IMR-90 (cell line): ENCODE measurements around the gene RGL1. TPM values are rescaled to one million over a fixed set of nuclear protein-coding genes. Genes with fewer than 3 reads are reported as not detected.

Experiments
- ATAC-seq: fragments of 200-7000 bp; cut with Tn5 transposase; 2 replicates; pipeline ENCODE4 v1.9.1; 2020; ENCODE audit warnings: low read depth, mild to moderate bottlenecking, moderate library complexity
- BruUV-seq: library from RNA; stranded (reverse); fragments of 400-500 nt; replicated peaks from 2 replicates; lab custom pipeline; 2021; lab: Mats Ljungman, UMichigan
- CTCF ChIA-PET: fragments of 300-600 bp; formaldehyde crosslinking; extraction: SDS; loops from one replicate; lab custom pipeline; 2021; ENCODE audit warnings: antibody characterized with exemption; lab: Yijun Ruan, JAX
- POLR2A ChIA-PET: fragments of 300-600 bp; sonication (Branson Sonifier 250); formaldehyde crosslinking; loops from one replicate; lab custom pipeline; 2022; ENCODE audit warnings: antibody characterized with exemption; ENCODE audit not compliant: unreplicated experiment; lab: Charles Lee
- DNase-seq: peaks from one replicate; pipeline ENCODE4 v3.0.0; 2013
- H2AFZ ChIP-seq: replicated peaks from 2 replicates; pipeline ENCODE3; 2013; ENCODE audit warnings: low read length, mild to moderate bottlenecking; ENCODE audit not compliant: poor library complexity
- H2AK5ac ChIP-seq: 2 replicates; pipeline ENCODE4 v1.6.1; 2013; ENCODE audit warnings: low read depth, low read length, inconsistent platforms
- H2AK9ac ChIP-seq: replicated peaks from 2 replicates; pipeline ENCODE3; 2013; ENCODE audit warnings: mild to moderate bottlenecking, low read depth, low read length, moderate library complexity; ENCODE audit not compliant: poor library complexity
- H2BK120ac ChIP-seq: 2 replicates; pipeline ENCODE4 v1.6.1; 2013; ENCODE audit warnings: low read depth, low read length, inconsistent platforms
- H2BK15ac ChIP-seq: 3 replicates; pipeline ENCODE4 v1.6.1; 2013; ENCODE audit warnings: low read depth, low read length, inconsistent platforms
- H2BK20ac ChIP-seq: 2 replicates; pipeline ENCODE4 v1.6.1; 2013; ENCODE audit warnings: low read depth, mild to moderate bottlenecking, inconsistent platforms, low read length, moderate library complexity
- H2BK5ac ChIP-seq: 2 replicates; pipeline ENCODE4 v1.6.1; 2013; ENCODE audit warnings: mild to moderate bottlenecking, low read depth, low read length, inconsistent platforms; ENCODE audit not compliant: poor library complexity, severe bottlenecking
- H3K14ac ChIP-seq: replicated peaks from 2 replicates; pipeline ENCODE4 v1.6.1; 2013; ENCODE audit warnings: low read depth, low read length, inconsistent platforms
- H3K18ac ChIP-seq: 2 replicates; pipeline ENCODE4 v1.6.1; 2013; ENCODE audit warnings: low read depth, low read length, control low read depth
- H3K23ac ChIP-seq: 2 replicates; pipeline ENCODE4 v1.6.1; 2013; ENCODE audit warnings: low read depth, low read length, inconsistent platforms
- H3K27ac ChIP-seq: 2 replicates; pipeline ENCODE4 v1.5.1; 2013; ENCODE audit warnings: mild to moderate bottlenecking, control low read depth, low read length; ENCODE audit not compliant: insufficient read depth
- H3K27me3 ChIP-seq: 2 replicates; pipeline ENCODE4 v1.6.1; 2013; ENCODE audit warnings: low read length; ENCODE audit not compliant: control insufficient read depth, insufficient read depth
- H3K36me3 ChIP-seq: 2 replicates; pipeline ENCODE4 v1.6.1; 2013; ENCODE audit warnings: low read length, mixed read lengths; ENCODE audit not compliant: control insufficient read depth, insufficient read depth
- H3K4ac ChIP-seq: 2 replicates; pipeline ENCODE4 v1.6.1; 2013; ENCODE audit warnings: low read depth, low read length, inconsistent platforms
- H3K4me1 ChIP-seq: 2 replicates; pipeline ENCODE4 v1.6.1; 2013; ENCODE audit warnings: low read length, mixed read lengths; ENCODE audit not compliant: control insufficient read depth, insufficient read depth
- H3K4me2 ChIP-seq: 2 replicates; pipeline ENCODE4 v1.6.1; 2013; ENCODE audit warnings: low read depth, mild to moderate bottlenecking, control low read depth, low read length, moderate library complexity
- H3K4me3 ChIP-seq: 2 replicates; pipeline ENCODE4 v1.5.1; 2013; ENCODE audit warnings: low read depth, mild to moderate bottlenecking, control low read depth, low read length, moderate library complexity; ENCODE audit not compliant: insufficient read depth
- H3K56ac ChIP-seq: 2 replicates; pipeline ENCODE4 v1.6.1; 2013; ENCODE audit warnings: low read length, inconsistent platforms; ENCODE audit not compliant: insufficient read depth; ENCODE audit errors: extremely low read depth
- H3K79me1 ChIP-seq, 2 experiments: 2 replicates each; pipeline ENCODE4 v1.6.1; 2013; ENCODE audit warnings: low read length in 2 of 2, inconsistent platforms in 1 of 2, low read depth in 1 of 2
- H3K9ac ChIP-seq: 2 replicates; pipeline ENCODE4 v1.6.1; 2013; ENCODE audit warnings: low read depth, low read length, control low read depth
- H3K9me1 ChIP-seq: 2 replicates; pipeline ENCODE4 v1.6.1; 2013; ENCODE audit warnings: low read length, inconsistent platforms; ENCODE audit not compliant: insufficient read depth
- H3K9me3 ChIP-seq: 2 replicates; pipeline ENCODE4 v1.6.1; 2013; ENCODE audit warnings: low read length; ENCODE audit not compliant: control insufficient read depth, insufficient read depth
- H4K20me1 ChIP-seq: 2 replicates; pipeline ENCODE4 v1.6.1; 2013; ENCODE audit warnings: low read length, inconsistent platforms; ENCODE audit not compliant: insufficient read depth
- H4K5ac ChIP-seq: 2 replicates; pipeline ENCODE4 v1.6.1; 2013; ENCODE audit warnings: mild to moderate bottlenecking, low read depth, low read length, control low read depth
- H4K8ac ChIP-seq, 2 experiments: 2 replicates each; pipeline ENCODE4 v1.6.1; 2013; ENCODE audit warnings: low read depth in 2 of 2, low read length in 2 of 2, control low read depth in 1 of 2, inconsistent platforms in 1 of 2
- H4K91ac ChIP-seq: 2 replicates; pipeline ENCODE4 v1.6.1; 2013; ENCODE audit warnings: low read depth, low read length, inconsistent platforms; ENCODE audit not compliant: insufficient read depth
- FOS ChIP-seq: fragments of 150-350 bp; IDR thresholded peaks from 2 replicates; pipeline ENCODE4 v1.6.1; 2016; ENCODE audit warnings: low read depth, low read length
- MAFK ChIP-seq: IDR thresholded peaks from 2 replicates; pipeline ENCODE4 v1.6.1; 2012; ENCODE audit warnings: low read depth, low read length, improper control_type of control experiment
- WGBS, 2 experiments: methylation state at CpG; one replicate each; pipeline versions ENCODE4 v1.1.5 to v1.1.7; 2013; ENCODE audit warnings: missing lambda C conversion rate in 2 of 2; ENCODE audit not compliant: insufficient read length in 1 of 2; ENCODE audit errors: extremely low coverage in 2 of 2; 5-methylcytosine and 5-hydroxymethylcytosine counted together
- dilution Hi-C: fragments of 300-500 bp; cut with HindIII; formaldehyde crosslinking; loops from one replicate; pipeline ENCODE4 v1.14.3; 2018; ENCODE audit warnings: low sequenced_read_pairs; ENCODE audit not compliant: unreplicated experiment
- in situ Hi-C: fragments of 300-500 bp; cut with MboI; formaldehyde crosslinking; loops from 3 replicates; pipeline ENCODE4 v1.14.3; 2019; ENCODE audit warnings: low sequenced_read_pairs, inconsistent platforms, mixed read lengths
- intact Hi-C: fragments of 100-400 bp; cut with micrococcal nuclease; formaldehyde crosslinking; loops from 2 replicates; pipeline ENCODE4 v1.10.0; 2022
- polyA plus RNA-seq, 3 experiments: library from polyadenylated mRNA; depleted of rRNA; stranded (reverse); fragments of >200 nt; gene quantifications; 2 replicates each; pipeline ENCODE4 v1.2.3, GENCODE V29; 2012; ENCODE audit warnings: low replicate concordance in 1 of 3
- total RNA-seq: library from RNA; depleted of rRNA; stranded (reverse); fragments of >200 nt; gene quantifications from 2 replicates; pipeline ENCODE4 v1.2.3, GENCODE V29; 2012

Gene RGL1
- total and polyA plus RNA-seq, 2 of the 4 experiments (the other 2 are of a cell fraction): 4.7 to 7.5 TPM

DNA sequence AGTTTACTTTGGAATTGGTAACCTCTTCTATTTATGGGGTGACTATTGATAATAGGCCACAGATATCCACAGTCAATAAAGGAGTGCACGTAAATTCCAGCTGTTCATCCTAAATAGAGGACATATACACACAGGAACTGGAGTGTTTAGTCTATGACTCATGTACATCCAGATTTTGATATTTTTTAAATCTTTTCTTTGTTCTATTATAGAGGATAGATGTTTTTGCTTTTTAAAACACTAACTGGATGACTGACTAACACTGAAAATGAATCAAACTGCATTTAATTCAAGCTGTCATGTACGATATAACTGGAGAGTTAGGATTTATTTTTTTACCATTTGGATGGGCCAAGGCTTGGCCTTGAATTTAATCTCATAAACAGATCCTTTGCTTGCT, 45.9 kb downstream of the RGL1 start:
- H2BK5ac ChIP-seq: no peak overlapping the region
- H4K20me1 ChIP-seq: no peaks in the 10 kb centered on the region
- ChIA-PET CTCF (interaction anchor here (0.6 kb wide), 1 partner anchor 927 kb away, joined by 3 read pairs; no protein-coding TSS in a partner anchor), POLR2A (no interaction called here)
- no CpG with 5 or more reads among the region's 2 CpGs for WGBS, 2 experiments
- 0 out of 2 replicates have a peak overlapping the region, but pooled peaks have one; percentile 2 for H3K4me2 ChIP-seq
- no peak overlapping the region for H3K4ac ChIP-seq
- H3K4me3 ChIP-seq: no peak overlapping the region
- H2AK9ac ChIP-seq: no peak overlapping the region
- H3K4me1 ChIP-seq: peaks cover 3% of the 10 kb centered on the region; the same call in 1 of the 2 replicates
- H3K9me3 ChIP-seq: no peaks in the 10 kb centered on the region
- dilution Hi-C loops: no loop called here
- no peaks in the 10 kb centered on the region for H3K9me1 ChIP-seq
- H3K56ac ChIP-seq: no peak overlapping the region
- H3K27me3 ChIP-seq: no peaks in the 10 kb centered on the region
- in situ Hi-C loops: no loop called here
- H3K36me3 ChIP-seq: no peaks in the 10 kb centered on the region
- no peak overlapping the region for H3K18ac ChIP-seq
- no peak overlapping the region for H2BK120ac ChIP-seq
- 0 out of 4 replicates have a peak, but pooled peaks cover 0 to 4% of the 10 kb centered on the region in 2 experiments for H3K79me1 ChIP-seq
- peak overlapping the region; percentile 61; the same call in 1 of the 2 replicates for H3K14ac ChIP-seq
- no peak overlapping the region for H3K23ac ChIP-seq
- H3K9ac ChIP-seq: no peak overlapping the region
- no peak overlapping the region for H3K27ac ChIP-seq
- peak overlapping the region; percentile 63; the same call in 1 of the 2 replicates for H4K5ac ChIP-seq
- intact Hi-C loops: no loop called here
- peak; percentile 34 for DNase-seq
- TF ChIP-seq FOS (peak; percentile 25; the same call in 1 of the 2 replicates), MAFK (no peak)
- H4K91ac ChIP-seq: no peak overlapping the region
- H2BK20ac ChIP-seq: 0 out of 2 replicates have a peak overlapping the region, but pooled peaks have one; percentile 48
- peak; percentile 71; the same call in 1 of the 2 replicates for ATAC-seq
- H2AFZ ChIP-seq: no peak overlapping the region
- H2BK15ac ChIP-seq: no peak overlapping the region
- no peak overlapping the region for H4K8ac ChIP-seq
- no TSS peak for BruUV-seq
- no peak overlapping the region for H2AK5ac ChIP-seq
